DMS 273 (cell line): Measurements from ENCODE around the gene ULBP2.
"Not testable (repeated sequence)": the region's sequence is repeated elsewhere in the genome, so short reads cannot be mapped to it uniquely, and the experiment has no call there.

Experiments used
- DNase-seq: peaks from one replicate; lab custom pipeline; 2025; ENCODE audit not compliant: unreplicated experiment; lab: John Stamatoyannopoulos, UW

Gene ULBP2

GRCh38 chr6:149908480-149908879 is 33.3 kb upstream of the ULBP2 start:
- not testable (repeated sequence) for DNase-seq

GRCh38 chr6:149909701-149910470 is 31.9 kb upstream of the ULBP2 start:
- DNase-seq = no peak

- DNase-seq = no peak
These were observed 31.1 kb upstream of the ULBP2 start for GRCh38 chr6:149910721-149911151.

GRCh38 chr6:149912680-149913079 is 29.1 kb upstream of the ULBP2 start:
- not testable (repeated sequence) for DNase-seq

- DNase-seq = no peak
These were observed 28.7 kb upstream of the ULBP2 start for GRCh38 chr6:149913085-149913484.

- no peak for DNase-seq
These were observed 28.1 kb upstream of the ULBP2 start for GRCh38 chr6:149913540-149914240.

GRCh38 chr6:149915970-149916865 is 25.6 kb upstream of the ULBP2 start:
- no peak for DNase-seq

- DNase-seq = no peak
These were observed 24.1 kb upstream of the ULBP2 start for GRCh38 chr6:149917679-149918078.

GRCh38 chr6:149918151-149918905 is 23.5 kb upstream of the ULBP2 start:
- DNase-seq = no peak

GRCh38 chr6:149919126-149919833 is 22.5 kb upstream of the ULBP2 start:
- not testable (repeated sequence) for DNase-seq

GRCh38 chr6:149919834-149920225 is 22.0 kb upstream of the ULBP2 start:
- DNase-seq = no peak

GRCh38 chr6:149921361-149921760 is 20.5 kb upstream of the ULBP2 start:
- no peak for DNase-seq

GRCh38 chr6:149922091-149922490 is 19.7 kb upstream of the ULBP2 start:
- not testable (repeated sequence) for DNase-seq

- peak; percentile 93 for DNase-seq
These were observed 19.0 kb upstream of the ULBP2 start, which contains the start of gene RAET1G for GRCh38 chr6:149922642-149923326. Gene RAET1G, minus strand, starts transcription at chr6:149923121. Its CDS starts 111 bp downstream, at chr6:149923010.

GRCh38 chr6:149923327-149923986 is 18.4 kb upstream of the ULBP2 start:
- DNase-seq = no peak

- no peak for DNase-seq
These were observed 17.4 kb upstream of the ULBP2 start for GRCh38 chr6:149924206-149924932.

GRCh38 chr6:149924933-149925252 is 16.9 kb upstream of the ULBP2 start:
- no peak for DNase-seq

- DNase-seq = peak; percentile 47
These were observed 16.4 kb upstream of the ULBP2 start for GRCh38 chr6:149925253-149925973.
